GM12872 (cell line): ENCODE measurements around the gene MTUS2.

Experiments
- CTCF ChIP-seq: IDR thresholded peaks from 3 replicates; pipeline ENCODE4 v1.5.1; 2011; ENCODE audit warnings: low read depth, mild to moderate bottlenecking, low read length, moderate library complexity; ENCODE audit not compliant: insufficient read depth

Gene MTUS2

GRCh38 chr13:28978574-28978973 is 158.4 kb downstream of the MTUS2 start:
- TF ChIP-seq CTCF: no peak

- TF ChIP-seq CTCF: no peak
Measured at GRCh38 chr13:28981530-28981929, 161.4 kb downstream of the MTUS2 start.

- no peak for TF ChIP-seq CTCF
Measured at GRCh38 chr13:28983641-28984040, 163.5 kb downstream of the MTUS2 start.

- TF ChIP-seq CTCF: no peak
Measured at GRCh38 chr13:28984326-28984725, 164.2 kb downstream of the MTUS2 start.

- TF ChIP-seq CTCF: no peak
Measured at GRCh38 chr13:28984825-28985224, 164.7 kb downstream of the MTUS2 start.

- TF ChIP-seq CTCF: no peak
Measured at GRCh38 chr13:28991764-28992163, 171.6 kb downstream of the MTUS2 start.

- TF ChIP-seq CTCF: no peak
Measured at GRCh38 chr13:29000826-29001225, 180.7 kb downstream of the MTUS2 start.

GRCh38 chr13:29005035-29005762 is 185.1 kb downstream of the MTUS2 start:
- TF ChIP-seq CTCF: no peak
